A549 (cell line): ENCODE results near the gene ABI3.

ENCODE experiments used
- BHLHE40 ChIP-seq: IDR thresholded peaks from 2 replicates; pipeline ENCODE4 v1.6.1; 2012; ENCODE audit warnings: low read depth, low read length, inconsistent platforms
- CBX2 ChIP-seq: fragments of 200-600 bp; sonication (generic); IDR thresholded peaks from 2 replicates; pipeline ENCODE4 v1.6.1; 2016; ENCODE audit warnings: low read depth, mild to moderate bottlenecking, borderline replicate concordance
- JUNB ChIP-seq: fragments of >200 bp; sonication (Bioruptor Twin); formaldehyde crosslinking; IDR thresholded peaks from 2 replicates; pipeline ENCODE4 v1.6.1; 2016
- MAFK ChIP-seq: fragments of 450-650 bp; IDR thresholded peaks from 2 replicates; pipeline ENCODE4 v1.6.1; 2014; ENCODE audit not compliant: partially characterized antibody
- MAZ ChIP-seq: fragments of 150-350 bp; IDR thresholded peaks from 2 replicates; pipeline ENCODE4 v1.6.1; 2014; ENCODE audit warnings: antibody characterized with exemption, low read depth, low read length, borderline replicate concordance
- POLR2A ChIP-seq: IDR thresholded peaks from 2 replicates; pipeline ENCODE4 v1.6.1; 2012; ENCODE audit warnings: mild to moderate bottlenecking, low read length
- POLR2AphosphoS2 ChIP-seq: conservative IDR thresholded peaks from 2 replicates; pipeline ENCODE4 v1.6.1; 2012; ENCODE audit warnings: low read length, improper control_type of control experiment, inconsistent platforms
- RCOR1 ChIP-seq: fragments of 150-350 bp; IDR thresholded peaks from 2 replicates; pipeline ENCODE4 v1.6.1; 2014; ENCODE audit warnings: antibody characterized with exemption, low read length, low read depth
- RFX5 ChIP-seq: fragments of 450-650 bp; IDR thresholded peaks from 2 replicates; pipeline ENCODE4 v1.7.1; 2014; ENCODE audit warnings: antibody characterized with exemption, mild to moderate bottlenecking, moderate library complexity
- TP53 ChIP-seq: fragments of 250-450 bp; sonication (Bioruptor Pico); IDR thresholded peaks from 2 replicates; pipeline ENCODE4 v1.5.0; 2021; ENCODE audit warnings: mild to moderate bottlenecking, moderate library complexity
- TF ChIP-seq, protein P1 (sequence below): fragments of 200-600 bp; sonication (generic); IDR thresholded peaks from 2 replicates; pipeline ENCODE4 v1.6.1; 2016; ENCODE audit warnings: antibody characterized with exemption, mild to moderate bottlenecking, moderate library complexity
- TF ChIP-seq, protein P2 (sequence below): fragments of >200 bp; sonication (Bioruptor Twin); formaldehyde crosslinking; IDR thresholded peaks from 3 replicates; pipeline ENCODE4 v1.5.1; 2016
- TF ChIP-seq, protein P3 (sequence below): fragments of 450-650 bp; IDR thresholded peaks from 2 replicates; pipeline ENCODE4 v1.6.1; 2014; ENCODE audit warnings: antibody characterized with exemption
- TF ChIP-seq, protein P4 (sequence below): fragments of 250-450 bp; sonication (Bioruptor Pico); IDR thresholded peaks from 2 replicates; pipeline ENCODE4 v1.5.0; 2020; ENCODE audit warnings: low read depth, mild to moderate bottlenecking, moderate library complexity

DNA sequence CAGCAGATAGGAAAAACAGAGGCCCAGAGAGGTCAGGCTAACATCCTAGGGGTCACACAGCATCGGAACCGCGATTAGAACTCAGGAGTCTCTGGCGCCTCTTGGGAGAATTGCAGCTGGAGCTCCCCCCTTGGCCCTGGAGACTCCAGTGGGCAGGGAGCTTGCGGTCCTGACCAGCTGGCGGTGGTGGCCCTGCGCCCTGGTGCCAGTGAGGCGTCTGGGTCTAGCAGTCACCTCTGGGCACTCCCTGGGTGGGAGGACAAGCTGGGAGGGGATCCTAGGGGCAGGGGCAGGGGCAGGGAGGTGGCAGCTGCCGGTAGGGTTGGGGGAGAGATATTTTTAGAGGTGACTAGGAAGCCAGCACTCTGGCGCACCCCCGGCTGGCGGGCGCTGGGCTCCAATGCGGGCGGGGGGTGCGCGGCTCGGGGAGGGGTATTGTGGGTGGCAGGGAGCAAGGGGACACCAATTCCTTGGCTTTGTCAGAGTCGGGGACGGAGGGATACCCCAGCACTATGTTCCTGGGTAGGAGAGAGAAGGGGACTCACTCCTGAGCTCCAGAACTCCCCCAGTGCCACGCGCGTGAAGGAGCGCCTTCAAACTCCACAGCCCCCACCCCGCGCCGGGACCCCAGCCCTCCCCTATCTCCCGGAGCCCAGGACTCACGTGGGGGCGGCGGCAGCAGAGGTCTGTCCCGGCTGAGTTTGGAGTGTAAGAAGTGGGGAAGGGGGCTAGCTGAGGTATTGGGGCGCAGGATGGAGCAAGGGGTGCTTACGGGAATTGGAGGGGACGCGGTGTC is 19.5 kb downstream of the ABI3 start:
- TF ChIP-seq, protein P1, sequence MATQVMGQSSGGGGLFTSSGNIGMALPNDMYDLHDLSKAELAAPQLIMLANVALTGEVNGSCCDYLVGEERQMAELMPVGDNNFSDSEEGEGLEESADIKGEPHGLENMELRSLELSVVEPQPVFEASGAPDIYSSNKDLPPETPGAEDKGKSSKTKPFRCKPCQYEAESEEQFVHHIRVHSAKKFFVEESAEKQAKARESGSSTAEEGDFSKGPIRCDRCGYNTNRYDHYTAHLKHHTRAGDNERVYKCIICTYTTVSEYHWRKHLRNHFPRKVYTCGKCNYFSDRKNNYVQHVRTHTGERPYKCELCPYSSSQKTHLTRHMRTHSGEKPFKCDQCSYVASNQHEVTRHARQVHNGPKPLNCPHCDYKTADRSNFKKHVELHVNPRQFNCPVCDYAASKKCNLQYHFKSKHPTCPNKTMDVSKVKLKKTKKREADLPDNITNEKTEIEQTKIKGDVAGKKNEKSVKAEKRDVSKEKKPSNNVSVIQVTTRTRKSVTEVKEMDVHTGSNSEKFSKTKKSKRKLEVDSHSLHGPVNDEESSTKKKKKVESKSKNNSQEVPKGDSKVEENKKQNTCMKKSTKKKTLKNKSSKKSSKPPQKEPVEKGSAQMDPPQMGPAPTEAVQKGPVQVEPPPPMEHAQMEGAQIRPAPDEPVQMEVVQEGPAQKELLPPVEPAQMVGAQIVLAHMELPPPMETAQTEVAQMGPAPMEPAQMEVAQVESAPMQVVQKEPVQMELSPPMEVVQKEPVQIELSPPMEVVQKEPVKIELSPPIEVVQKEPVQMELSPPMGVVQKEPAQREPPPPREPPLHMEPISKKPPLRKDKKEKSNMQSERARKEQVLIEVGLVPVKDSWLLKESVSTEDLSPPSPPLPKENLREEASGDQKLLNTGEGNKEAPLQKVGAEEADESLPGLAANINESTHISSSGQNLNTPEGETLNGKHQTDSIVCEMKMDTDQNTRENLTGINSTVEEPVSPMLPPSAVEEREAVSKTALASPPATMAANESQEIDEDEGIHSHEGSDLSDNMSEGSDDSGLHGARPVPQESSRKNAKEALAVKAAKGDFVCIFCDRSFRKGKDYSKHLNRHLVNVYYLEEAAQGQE: no peak
- TF ChIP-seq RFX5: no peak
- TF ChIP-seq, protein P2, sequence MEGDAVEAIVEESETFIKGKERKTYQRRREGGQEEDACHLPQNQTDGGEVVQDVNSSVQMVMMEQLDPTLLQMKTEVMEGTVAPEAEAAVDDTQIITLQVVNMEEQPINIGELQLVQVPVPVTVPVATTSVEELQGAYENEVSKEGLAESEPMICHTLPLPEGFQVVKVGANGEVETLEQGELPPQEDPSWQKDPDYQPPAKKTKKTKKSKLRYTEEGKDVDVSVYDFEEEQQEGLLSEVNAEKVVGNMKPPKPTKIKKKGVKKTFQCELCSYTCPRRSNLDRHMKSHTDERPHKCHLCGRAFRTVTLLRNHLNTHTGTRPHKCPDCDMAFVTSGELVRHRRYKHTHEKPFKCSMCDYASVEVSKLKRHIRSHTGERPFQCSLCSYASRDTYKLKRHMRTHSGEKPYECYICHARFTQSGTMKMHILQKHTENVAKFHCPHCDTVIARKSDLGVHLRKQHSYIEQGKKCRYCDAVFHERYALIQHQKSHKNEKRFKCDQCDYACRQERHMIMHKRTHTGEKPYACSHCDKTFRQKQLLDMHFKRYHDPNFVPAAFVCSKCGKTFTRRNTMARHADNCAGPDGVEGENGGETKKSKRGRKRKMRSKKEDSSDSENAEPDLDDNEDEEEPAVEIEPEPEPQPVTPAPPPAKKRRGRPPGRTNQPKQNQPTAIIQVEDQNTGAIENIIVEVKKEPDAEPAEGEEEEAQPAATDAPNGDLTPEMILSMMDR: no peak
- TF ChIP-seq MAZ: no peak
- no peak for TF ChIP-seq RCOR1
- TF ChIP-seq, protein P3, sequence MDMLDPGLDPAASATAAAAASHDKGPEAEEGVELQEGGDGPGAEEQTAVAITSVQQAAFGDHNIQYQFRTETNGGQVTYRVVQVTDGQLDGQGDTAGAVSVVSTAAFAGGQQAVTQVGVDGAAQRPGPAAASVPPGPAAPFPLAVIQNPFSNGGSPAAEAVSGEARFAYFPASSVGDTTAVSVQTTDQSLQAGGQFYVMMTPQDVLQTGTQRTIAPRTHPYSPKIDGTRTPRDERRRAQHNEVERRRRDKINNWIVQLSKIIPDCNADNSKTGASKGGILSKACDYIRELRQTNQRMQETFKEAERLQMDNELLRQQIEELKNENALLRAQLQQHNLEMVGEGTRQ: no peak
- TF ChIP-seq BHLHE40: no peak
- no peak for TF ChIP-seq MAFK
- TF ChIP-seq, protein P4, sequence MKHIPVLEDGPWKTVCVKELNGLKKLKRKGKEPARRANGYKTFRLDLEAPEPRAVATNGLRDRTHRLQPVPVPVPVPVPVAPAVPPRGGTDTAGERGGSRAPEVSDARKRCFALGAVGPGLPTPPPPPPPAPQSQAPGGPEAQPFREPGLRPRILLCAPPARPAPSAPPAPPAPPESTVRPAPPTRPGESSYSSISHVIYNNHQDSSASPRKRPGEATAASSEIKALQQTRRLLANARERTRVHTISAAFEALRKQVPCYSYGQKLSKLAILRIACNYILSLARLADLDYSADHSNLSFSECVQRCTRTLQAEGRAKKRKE (CRISPR knock-in tag): no peak
- no peak for TF ChIP-seq POLR2A
- no peak for TF ChIP-seq JUNB
- no peak for TF ChIP-seq CBX2
- TF ChIP-seq POLR2AphosphoS2: no peak
- TF ChIP-seq TP53 (CRISPR knock-in tag): no peak
